ENCODE data around the gene HLX. TPM values are rescaled to one million over a fixed set of nuclear protein-coding genes. Genes with fewer than 3 reads are reported as not detected.

The HLX gene
- total and polyA plus RNA-seq, 2 of the 13 experiments (the other 11 are each of a cell fraction or from before 2014, with no cell fraction given): 0.30 to 0.35 TPM

DNA sequence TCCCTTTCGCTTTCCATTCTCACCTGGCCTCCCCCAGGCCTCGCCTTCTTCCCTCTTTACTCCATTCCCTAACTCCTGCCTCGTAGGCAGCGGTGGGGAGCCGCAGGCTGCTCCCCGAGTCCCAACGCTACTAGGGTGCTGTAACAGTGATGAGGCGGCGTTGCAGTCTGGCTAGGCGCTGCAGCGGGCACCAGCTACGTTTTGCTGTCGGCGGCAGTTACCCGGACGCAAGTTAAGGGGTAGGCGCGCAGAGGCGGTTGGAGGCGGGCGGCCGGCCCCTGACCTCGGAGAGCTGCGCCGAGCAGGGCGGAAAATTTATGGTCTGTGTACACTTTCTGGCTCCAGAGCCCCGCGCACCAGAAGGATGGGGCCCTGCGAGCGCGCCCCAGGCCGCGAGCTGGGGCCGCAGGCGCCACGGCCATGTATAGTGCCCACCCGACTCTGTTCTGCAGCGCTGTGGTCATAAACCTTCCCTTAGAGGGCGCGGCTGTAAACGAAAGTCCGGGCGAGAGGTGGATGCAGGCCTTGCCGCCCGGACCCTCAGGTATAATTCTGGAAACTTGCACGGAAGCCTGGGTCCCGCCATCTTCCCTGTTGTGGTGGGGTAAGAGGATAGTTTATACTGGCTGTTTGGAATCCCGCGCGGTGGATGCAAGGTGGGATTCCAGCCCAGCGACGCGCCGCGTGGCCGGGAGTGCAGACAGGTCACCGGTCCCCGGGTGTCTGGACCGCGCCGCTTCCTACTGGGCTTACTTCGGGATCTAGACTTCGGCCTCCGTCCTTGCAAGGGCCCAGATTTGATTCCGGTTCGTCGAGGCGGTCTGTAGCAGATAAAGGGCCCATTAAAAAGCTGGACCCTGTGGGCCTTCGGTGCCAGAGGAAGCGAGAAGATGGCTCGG lies 15.0 kb downstream of the HLX start:
- no peak overlapping the region for H3K27ac ChIP-seq (ENCODE audit: extremely low read length, insufficient read depth, low read length)
- H3K9me3 ChIP-seq (ENCODE audit: low read length): no peaks in the 10 kb centered on the region
- no peaks in the 10 kb centered on the region for H3K4me1 ChIP-seq (ENCODE audit: insufficient read depth, low read length)
- 46% methylated on average over 23 of the region's 71 CpGs for WGBS (ENCODE audit: low lambda C conversion rate)
- no peak for DNase-seq (ENCODE audit: low spot score)
- TF ChIP-seq, protein P1, sequence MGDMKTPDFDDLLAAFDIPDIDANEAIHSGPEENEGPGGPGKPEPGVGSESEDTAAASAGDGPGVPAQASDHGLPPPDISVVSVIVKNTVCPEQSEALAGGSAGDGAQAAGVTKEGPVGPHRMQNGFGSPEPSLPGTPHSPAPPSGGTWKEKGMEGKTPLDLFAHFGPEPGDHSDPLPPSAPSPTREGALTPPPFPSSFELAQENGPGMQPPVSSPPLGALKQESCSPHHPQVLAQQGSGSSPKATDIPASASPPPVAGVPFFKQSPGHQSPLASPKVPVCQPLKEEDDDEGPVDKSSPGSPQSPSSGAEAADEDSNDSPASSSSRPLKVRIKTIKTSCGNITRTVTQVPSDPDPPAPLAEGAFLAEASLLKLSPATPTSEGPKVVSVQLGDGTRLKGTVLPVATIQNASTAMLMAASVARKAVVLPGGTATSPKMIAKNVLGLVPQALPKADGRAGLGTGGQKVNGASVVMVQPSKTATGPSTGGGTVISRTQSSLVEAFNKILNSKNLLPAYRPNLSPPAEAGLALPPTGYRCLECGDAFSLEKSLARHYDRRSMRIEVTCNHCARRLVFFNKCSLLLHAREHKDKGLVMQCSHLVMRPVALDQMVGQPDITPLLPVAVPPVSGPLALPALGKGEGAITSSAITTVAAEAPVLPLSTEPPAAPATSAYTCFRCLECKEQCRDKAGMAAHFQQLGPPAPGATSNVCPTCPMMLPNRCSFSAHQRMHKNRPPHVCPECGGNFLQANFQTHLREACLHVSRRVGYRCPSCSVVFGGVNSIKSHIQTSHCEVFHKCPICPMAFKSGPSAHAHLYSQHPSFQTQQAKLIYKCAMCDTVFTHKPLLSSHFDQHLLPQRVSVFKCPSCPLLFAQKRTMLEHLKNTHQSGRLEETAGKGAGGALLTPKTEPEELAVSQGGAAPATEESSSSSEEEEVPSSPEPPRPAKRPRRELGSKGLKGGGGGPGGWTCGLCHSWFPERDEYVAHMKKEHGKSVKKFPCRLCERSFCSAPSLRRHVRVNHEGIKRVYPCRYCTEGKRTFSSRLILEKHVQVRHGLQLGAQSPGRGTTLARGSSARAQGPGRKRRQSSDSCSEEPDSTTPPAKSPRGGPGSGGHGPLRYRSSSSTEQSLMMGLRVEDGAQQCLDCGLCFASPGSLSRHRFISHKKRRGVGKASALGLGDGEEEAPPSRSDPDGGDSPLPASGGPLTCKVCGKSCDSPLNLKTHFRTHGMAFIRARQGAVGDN (CRISPR knock-in tag; IDR thresholded peaks at IDR 0.05): peak; percentile 14
- TF ChIP-seq, protein P2, sequence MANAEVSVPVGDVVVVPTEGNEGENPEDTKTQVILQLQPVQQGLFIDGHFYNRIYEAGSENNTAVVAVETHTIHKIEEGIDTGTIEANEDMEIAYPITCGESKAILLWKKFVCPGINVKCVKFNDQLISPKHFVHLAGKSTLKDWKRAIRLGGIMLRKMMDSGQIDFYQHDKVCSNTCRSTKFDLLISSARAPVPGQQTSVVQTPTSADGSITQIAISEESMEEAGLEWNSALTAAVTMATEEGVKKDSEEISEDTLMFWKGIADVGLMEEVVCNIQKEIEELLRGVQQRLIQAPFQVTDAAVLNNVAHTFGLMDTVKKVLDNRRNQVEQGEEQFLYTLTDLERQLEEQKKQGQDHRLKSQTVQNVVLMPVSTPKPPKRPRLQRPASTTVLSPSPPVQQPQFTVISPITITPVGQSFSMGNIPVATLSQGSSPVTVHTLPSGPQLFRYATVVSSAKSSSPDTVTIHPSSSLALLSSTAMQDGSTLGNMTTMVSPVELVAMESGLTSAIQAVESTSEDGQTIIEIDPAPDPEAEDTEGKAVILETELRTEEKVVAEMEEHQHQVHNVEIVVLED (CRISPR knock-in tag; IDR thresholded peaks at IDR 0.05; ENCODE audit: borderline replicate concordance): no peak
- TF ChIP-seq, protein P3, sequence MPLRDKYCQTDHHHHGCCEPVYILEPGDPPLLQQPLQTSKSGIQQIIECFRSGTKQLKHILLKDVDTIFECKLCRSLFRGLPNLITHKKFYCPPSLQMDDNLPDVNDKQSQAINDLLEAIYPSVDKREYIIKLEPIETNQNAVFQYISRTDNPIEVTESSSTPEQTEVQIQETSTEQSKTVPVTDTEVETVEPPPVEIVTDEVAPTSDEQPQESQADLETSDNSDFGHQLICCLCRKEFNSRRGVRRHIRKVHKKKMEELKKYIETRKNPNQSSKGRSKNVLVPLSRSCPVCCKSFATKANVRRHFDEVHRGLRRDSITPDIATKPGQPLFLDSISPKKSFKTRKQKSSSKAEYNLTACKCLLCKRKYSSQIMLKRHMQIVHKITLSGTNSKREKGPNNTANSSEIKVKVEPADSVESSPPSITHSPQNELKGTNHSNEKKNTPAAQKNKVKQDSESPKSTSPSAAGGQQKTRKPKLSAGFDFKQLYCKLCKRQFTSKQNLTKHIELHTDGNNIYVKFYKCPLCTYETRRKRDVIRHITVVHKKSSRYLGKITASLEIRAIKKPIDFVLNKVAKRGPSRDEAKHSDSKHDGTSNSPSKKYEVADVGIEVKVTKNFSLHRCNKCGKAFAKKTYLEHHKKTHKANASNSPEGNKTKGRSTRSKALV (CRISPR knock-in tag; IDR thresholded peaks at IDR 0.05): 0 out of 2 replicates have a peak, but pooled peaks have one; percentile 10
- H3K79me2 ChIP-seq (ENCODE audit: insufficient read depth, low read length): no peaks in the 10 kb centered on the region
- no peak for FAIRE-seq
- H3K27me3 ChIP-seq (ENCODE audit: control insufficient read depth in 1 of 2, insufficient read depth in 2 of 2, low read length in 2 of 2): peaks cover 0 to 67% of the 10 kb centered on the region in 2 experiments; a peak in 4 of 5 replicates
- no peak overlapping the region for H2AFZ ChIP-seq (ENCODE audit: low read length)
- CTCF ChIA-PET (ENCODE audit: low intra/inter-chr PET ratio, low total read pairs): no interaction called here
- no peak overlapping the region for H3K9ac ChIP-seq (ENCODE audit: insufficient read depth, low read depth, low read length)
- H3K4me2 ChIP-seq (ENCODE audit: low read depth, low read length): peak overlapping the region; percentile 58
- intact Hi-C loops (cut with micrococcal nuclease; ENCODE audit: unreplicated experiment) (no loop called here), in situ Hi-C loops (cut with HindIII; ENCODE audit: extremely low pct_ligation_motif_present, low pct_unique_long_range_greater_than_20kb) (no loop called here)
- no peaks in the 10 kb centered on the region for H4K20me1 ChIP-seq (ENCODE audit: insufficient read depth, low read length)
- no peaks in the 10 kb centered on the region for H3K36me3 ChIP-seq (replicated peaks in 1 of 2; ENCODE audit: control insufficient read depth in 1 of 2, insufficient read depth in 2 of 2, low read length in 2 of 2)
- peak; percentile 78 for ATAC-seq
- POLR2A ChIA-PET: no interaction called here
- peak overlapping the region in 1 of 3 experiments; percentile 51; a peak in 1 of 6 replicates for H3K4me3 ChIP-seq (replicated peaks in 1 of 3; ENCODE audit: insufficient read depth in 1 of 3, low read depth in 2 of 3, low read length in 3 of 3)
- no TSS peak for BruUV-seq (replicated peaks)

All from HepG2 (cell line).